GM19239 (cell line): Measurements from ENCODE around the gene MYCBP2.
"Not testable (repeated sequence)": the region's sequence is repeated elsewhere in the genome, so short reads cannot be mapped to it uniquely, and the experiment has no call there.

Experiments used
- DNase-seq: peaks from one replicate; pipeline ENCODE4 v3.0.0; 2011; ENCODE audit warnings: low spot score; ENCODE audit not compliant: insufficient read length
- FAIRE-seq: peaks from 2 replicates; lab custom pipeline; 2011; peaks lifted over from hg19 to GRCh38; lab: Jason Lieb, UNC

MYCBP2 gene

DNA sequence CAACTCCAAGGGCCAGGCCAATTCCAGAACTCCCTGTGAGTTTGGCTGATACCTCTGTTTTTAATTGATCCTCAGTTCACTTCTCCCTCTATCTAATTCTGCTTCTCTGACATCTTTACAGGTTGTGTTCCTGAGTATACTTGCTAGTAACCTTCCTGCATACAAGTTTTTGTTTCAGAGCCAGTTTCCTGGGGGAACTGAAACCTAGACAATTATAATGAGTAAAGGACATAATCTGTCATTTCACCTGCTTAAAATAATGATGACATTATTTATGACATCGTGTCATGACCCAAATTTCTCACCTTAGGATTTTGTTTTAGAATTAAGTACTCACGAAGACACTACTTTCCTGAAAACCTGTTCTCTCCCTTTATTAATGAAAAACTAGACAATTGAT is 12.5 kb upstream of the MYCBP2 start:
- no peak for FAIRE-seq
- DNase-seq, result no peak

DNA sequence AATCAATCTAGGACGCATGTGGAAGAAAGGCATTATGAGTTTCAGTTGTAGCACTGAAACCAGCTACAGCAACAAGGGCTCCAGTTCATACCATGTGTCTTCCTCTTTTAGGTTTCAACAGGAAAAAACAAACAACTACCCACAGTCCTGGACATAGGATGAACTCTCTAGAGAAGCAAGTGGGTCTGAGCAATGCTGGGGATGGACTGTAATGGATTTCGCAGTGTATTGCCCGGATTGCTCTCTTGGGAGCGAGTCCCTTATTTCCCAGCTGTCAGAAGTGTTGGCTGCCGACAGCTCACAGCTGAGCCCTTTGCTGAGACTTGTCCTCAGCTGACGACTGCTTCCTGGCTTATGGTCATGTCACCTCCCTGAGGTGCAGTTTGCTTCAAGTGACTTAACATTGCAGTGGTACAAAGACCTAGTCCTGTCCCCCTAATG is 12.1 kb upstream of the MYCBP2 start:
- DNase-seq (no peak), FAIRE-seq (peak; percentile 98)

DNA sequence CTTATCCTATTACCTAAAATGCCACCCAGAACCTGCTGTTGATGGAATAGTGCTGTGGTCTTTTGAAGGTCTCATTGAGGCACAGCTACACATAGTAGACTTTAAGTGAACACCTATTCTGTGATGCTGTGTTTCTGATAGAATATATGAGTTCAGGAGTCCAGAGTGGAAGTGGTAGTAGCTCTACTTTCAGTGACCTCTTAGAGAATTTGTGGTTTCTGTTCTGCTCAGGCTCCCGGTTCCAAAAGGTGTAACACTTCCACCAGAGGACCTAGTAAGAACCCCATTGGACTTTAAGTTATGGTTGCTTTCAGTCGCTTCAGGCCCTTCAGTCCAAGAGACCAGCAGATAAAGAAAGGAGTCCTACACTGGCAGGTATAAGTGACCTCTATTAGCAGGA is 11.4 kb upstream of the MYCBP2 start:
- DNase-seq (no peak), FAIRE-seq (peak; percentile 95)

DNA sequence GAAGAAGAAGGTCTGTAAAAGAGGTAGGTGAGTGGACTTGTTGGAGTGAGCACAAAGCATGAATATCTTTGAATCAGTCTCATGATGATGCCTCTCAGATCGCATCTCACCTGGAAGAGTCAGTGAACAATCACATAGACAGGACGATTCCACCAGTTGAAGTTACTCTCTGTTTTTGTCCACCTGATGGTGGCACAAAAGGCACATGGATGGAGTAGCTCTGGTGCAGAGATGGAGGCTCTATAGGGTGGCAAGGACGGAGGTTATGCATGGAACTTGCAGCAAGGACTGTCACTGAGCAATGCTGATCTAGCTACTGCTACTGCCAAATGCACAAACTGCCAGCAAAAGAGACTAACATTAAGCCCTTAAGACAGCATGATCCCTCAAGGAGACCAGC is 10.3 kb upstream of the MYCBP2 start:
- no peak for FAIRE-seq
- DNase-seq, result no peak

DNA sequence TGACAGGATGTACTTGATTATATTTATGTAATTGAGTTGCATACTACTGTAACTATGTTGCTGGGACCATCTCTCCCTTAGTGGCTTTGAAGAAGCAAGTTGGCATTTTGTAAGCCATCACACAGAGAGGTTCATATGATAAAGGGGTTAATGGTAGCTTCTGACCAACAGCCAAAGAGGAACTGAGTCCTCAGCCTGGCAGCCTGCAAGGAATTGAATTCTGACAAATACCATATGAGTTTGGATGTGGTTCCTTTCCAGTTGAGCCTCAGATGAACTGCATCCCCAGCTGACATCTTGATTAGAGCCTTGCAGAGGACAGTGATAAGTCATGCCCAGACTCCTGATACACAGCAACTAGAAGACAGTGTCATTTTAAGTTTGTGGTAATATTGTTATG is 8.6 kb upstream of the MYCBP2 start:
- DNase-seq, result no peak
- FAIRE-seq, result no peak

DNA sequence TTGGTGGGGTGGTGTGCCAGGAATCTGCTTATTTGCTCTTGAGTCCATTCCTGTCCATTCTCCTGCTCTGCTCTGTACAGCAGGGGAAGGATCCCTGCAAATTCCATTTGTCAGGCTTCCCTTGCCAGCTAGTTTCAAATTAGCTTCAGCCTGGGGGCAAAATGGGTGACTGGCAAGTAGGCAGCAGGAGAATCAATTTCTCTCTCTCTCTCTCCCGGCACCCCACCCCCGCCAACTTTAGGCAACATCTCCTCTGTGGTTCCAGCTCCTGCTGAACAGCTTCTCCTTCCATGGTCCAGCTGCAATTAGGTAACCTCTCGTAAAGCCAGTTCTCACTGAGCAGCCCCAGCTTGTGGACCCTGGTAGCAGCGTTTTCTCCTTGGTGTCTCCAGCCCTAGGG is 6.7 kb upstream of the MYCBP2 start:
- DNase-seq (no peak), FAIRE-seq (no peak)

DNA sequence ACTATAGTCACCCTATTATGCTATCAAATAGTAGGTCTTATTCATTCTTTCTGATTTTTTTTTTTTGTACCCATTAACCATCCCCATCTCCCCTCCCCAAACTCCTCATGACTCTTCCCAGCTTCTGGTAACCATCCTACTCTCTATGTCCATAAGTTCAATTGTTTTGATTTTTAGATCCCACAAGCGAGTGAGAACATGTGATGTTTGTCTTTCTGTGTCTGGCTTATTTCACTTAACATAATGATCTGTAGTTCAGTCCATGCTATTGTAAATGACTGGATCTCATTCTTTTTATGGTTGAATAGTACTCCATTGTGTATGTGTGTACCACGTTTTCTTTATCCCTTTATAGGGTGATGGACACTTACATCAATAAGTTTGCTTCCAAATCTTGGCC is 4.5 kb upstream of the MYCBP2 start:
- DNase-seq (no peak), FAIRE-seq (peak; percentile 56)

DNA sequence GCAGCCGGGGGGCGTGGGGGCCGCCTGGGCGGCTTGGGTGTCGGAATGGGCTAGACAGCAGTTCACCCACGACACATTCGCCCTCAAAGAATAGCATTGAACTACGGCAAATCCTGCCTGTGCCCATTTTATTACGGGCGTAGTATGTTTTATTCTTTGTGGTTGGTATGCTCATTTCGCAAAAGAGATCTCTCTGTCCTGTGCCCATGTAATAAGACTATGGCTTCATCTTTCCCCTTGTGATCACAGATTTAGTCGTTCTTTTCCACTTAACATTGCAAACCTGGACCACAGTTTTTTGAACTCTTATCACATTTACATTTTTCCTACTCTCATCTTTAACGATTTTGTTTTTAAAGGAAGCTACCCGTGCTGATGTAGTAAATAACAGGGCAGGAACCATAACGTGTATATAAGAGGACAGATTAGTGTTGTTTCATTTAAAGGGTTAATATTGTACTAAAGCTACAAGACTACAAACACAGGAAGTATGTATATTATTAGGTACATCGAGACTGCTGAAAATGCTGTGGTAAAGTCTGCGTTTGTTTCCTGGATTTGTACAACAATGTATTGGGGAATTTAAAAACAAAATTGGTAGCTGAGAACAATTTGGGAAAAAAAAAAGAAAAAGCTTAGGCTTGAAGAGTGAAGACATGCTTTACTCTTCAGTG is 3.2 kb upstream of the MYCBP2 start:
- FAIRE-seq (no peak), DNase-seq (no peak)

DNA sequence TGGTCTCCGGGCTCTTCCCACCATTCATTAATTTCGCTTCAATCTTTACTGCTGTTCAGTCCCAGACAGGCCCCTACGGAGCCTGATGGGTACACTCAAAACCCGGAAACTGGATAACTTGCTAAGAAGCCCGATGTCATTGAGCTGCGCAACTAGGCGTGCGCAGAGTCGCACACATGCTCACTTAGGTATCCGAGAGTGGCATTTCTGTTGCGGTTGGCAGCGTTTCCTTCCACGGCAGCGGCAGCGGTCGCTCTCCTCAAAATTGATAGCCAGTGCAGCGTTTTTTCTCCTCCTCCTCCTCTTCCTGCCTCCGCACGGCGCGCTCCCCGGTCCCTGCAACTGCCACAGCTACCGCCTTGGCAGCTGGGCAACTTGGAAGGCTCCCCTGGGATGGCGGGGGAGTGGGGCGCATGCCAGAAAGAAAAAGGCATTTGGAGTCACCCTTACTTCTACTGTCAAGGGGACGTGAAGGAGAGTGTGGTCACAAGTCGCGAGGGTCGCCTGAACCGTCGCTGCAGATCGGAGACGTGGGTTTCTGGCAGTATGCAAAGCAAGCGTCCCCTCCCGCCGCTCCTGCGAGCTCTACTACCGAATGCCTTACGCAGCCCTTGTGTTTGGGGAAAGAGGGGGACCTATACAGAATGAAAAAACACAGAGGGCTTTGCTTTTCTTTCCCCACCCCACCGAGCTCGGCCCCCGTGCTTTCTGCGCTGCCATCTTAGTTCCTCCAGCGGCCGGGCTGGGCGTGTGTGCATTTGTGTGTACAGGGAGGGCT is 2.4 kb upstream of the MYCBP2 start:
- DNase-seq (peak; percentile 59), FAIRE-seq (peak; percentile 97)

DNA sequence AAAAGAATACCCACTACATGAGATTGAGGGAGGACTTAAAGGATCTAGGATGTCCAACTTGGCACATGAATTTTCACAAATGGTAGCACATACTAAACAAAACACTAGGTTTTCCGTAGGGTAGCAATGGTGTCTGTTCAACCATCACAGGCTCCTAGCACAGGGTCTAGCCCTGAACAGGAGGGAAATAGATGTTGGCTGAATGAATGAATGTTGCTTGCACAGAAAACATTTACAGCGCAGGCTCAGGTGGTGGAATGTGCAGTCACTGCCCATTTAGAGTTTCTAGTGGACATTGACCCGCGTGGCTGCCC is 1.9 kb upstream of the MYCBP2 start:
- no peak for DNase-seq
- FAIRE-seq, result no peak

DNA sequence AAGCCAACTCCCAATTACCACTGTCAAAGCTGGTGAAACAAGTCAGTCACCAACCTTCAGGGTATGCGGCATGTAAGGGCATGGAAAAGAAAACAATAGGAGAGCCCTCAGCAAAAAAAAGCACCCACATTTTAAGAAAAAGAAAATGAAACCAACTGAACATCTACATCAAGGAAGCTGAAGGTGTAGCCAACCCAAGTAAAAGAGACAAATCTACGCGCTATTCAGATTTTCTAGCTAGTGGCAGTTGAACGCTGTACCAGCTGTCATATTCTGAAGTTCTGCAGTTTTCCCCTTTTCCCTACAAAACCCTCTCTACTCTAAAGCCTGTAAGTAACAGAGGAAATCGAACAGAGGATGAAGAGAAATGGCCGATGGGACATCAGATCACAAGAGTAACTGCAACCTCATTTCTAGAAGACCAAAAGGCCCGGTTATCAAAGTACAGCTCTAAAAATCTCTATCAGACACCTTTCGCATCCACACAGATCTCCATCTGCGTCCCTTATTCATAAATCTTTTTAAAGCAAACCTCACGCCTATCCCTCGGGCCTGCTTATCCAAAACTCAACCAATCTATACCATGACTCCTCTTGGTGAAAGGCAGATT is 1.4 kb downstream of the MYCBP2 start:
- DNase-seq (no peak), FAIRE-seq (peak; percentile 85)

DNA sequence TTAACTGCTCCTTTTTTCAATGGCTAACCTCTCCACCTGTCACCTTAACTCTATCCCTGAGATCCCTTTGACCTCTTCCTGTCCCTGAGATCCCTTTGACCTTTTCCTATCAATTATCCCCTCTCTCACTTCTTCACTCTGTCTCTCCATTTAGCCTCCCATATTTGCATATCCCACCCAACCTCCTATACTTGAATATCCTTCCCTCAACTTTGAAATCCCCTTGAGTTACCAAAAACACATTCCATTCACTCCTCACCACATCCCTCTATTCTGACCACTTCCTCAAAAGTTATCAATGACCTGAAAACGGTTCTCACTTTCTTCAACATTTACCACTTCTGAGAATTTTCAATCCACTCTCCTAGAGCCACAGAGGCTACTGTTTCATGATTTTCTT is 3.0 kb downstream of the MYCBP2 start:
- FAIRE-seq (peak; percentile 91), DNase-seq (no peak)

DNA sequence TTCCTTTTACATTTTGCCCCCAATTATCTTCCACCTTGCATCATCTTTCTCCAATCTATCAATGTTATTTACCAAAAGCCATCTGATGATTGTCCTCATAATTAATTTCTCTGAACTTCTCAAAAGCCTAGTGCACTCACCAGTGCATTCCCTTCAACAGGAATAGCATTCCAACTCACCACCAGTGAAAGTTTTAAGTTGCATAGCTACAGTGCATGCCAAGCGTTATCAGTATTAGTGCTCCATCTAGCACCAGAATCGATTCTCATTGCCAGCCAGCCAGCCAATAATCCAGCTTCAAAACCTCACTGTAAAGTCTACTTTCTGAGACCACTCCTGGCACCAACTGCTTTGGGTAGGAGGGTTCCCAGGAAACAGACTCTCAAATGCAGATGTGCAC is 7.4 kb downstream of the MYCBP2 start:
- FAIRE-seq (no peak), DNase-seq (no peak)

DNA sequence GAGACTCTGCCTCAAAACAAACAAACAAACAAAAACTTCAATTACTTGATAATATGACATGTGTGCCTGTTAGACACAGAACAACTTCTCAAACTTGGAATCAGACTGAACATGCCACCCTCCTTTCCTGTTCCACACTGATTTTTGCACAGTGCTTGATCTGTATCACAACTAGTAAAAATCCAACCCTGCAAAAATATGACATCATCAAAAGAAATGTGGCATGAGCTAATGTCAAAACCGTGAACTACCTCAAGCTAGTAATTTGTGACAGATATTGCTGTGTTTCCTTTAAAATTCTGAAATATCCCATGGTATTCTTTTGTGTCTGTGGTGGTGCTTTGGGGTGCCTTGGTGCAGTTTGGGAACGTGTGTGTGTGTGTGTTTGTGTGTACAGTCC is 8.2 kb downstream of the MYCBP2 start:
- FAIRE-seq, result peak; percentile 60

DNA sequence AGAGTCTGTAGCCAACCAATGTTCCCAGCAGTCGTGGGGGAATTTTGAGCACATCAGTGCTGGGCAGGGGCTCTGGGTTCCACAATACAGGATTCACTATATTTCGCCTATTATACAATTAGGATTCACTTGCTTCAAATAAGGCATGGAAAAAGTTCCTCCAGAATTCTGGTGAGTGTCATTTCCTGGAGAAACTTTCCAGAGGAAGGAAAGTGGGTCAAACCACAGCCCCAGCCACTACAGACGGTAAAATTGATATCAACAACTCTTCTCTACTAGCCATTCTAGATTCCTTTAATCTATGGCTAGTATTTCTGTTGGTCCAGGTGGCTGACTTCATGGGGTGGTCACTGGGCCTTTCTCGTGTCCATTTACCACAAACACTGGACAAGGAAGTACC is 10.5 kb downstream of the MYCBP2 start:
- DNase-seq (no peak), FAIRE-seq (peak; percentile 18)

More for the DNA sequence above, 8.2 kb downstream of the MYCBP2 start:
- no peak for DNase-seq

DNA sequence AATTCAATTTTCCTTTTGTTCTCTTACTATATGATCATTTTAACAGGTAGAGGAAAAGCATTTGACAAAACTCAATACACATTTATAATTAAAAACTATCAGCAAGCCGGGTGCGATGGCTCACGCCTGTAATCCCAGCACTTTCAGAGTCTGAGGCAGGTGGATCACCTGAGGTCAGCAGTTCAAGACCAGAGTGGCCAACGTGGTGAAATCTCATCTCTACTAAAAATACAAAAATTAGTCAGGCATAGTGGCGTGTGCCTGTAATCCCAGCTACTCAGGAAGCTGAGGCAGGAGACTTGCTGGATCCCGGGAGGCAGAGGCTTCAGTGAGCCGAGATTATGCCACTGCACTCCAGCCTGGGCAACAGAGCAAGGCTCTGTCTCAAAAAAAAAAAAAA is 11.4 kb downstream of the MYCBP2 start:
- not testable (repeated sequence) for FAIRE-seq, DNase-seq

DNA sequence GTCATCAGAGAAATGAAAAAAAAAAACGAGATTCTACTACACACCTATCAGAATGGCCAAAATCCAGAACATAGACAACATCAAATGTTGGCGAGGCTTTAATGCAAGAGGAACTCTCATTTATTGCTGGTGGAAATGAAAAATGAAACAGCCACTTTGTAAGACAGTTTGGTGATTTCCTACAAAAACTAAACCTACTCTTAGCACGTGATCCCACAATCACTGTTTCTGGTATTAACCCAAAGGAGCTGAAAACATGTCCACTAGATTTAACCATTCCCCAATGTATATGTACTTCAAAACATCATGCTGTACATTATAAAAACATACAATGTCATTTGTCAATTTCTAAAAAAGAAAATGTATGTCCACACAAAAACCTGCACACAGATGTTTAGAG is 13.0 kb downstream of the MYCBP2 start:
- FAIRE-seq, result peak; percentile 73
- DNase-seq, result no peak

DNA sequence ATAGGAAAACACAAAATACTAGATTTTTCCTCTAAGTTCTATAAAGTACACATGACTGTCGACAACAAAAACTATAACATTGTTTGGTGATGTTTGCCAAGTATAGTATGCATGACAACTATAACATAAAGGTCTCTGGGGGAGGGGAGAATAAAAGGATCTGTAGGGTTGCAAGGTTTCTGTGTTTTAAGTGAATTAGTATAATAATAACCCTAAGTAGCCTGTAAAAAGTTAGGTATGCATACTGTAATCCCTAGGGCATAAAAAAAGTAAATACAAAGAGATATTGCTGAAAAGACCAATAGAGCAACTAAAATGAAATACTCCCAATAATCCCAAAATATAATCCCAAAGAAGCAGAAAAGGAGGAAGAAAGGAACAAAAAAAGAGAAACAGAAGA is 14.6 kb downstream of the MYCBP2 start:
- DNase-seq, result no peak
- no peak for FAIRE-seq

DNA sequence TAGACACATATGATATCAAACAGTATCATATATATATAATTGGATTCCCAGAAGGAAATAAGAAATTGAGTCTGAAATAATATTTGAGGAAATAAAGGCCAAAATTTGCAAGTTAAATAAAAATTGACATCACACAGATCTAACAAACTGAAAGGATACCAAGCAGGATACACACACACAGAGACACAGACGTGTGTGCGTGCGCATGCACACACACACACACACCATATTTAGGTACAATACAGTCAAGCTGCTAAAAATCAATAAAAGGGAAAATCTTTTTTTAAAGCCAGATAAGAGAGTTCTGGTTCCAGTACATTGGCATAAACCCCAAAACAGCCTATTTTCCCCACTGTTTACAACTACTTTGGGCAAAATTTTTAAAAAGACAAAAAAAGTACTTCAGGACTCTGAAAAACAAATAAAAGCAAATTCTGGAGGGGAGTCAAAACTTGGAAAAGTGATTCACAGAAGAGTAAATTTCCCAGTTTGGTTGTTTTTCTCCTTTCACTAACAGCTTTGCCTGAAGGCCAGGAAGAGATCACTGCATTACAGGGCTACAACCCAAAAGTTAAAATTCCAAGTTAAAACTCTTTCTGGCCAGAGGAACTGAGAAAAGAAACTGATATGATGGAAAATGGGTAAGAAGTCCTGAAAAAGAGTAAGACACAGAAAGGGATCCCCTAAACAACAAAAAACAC is 16.2 kb downstream of the MYCBP2 start:
- FAIRE-seq (peak; percentile 44), DNase-seq (no peak)

DNA sequence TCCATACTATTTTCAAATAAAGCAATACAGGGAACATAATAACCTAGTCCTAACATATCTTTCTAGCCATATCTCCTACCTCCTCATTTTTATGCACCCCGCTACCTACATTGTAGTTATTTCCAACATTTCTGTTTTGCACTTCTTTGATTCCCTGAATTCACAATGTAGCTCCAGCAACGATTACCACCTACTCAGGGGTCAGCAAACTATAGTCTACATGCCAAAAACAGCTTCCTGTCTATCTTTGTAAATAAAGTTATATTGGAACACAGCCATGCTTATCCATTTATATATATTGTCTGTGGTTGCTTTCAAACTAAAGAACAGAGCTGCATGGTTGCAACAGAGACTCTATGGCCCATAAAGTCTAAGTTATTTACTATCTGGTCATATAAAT is 16.7 kb downstream of the MYCBP2 start:
- no peak for DNase-seq
- FAIRE-seq, result no peak

DNA sequence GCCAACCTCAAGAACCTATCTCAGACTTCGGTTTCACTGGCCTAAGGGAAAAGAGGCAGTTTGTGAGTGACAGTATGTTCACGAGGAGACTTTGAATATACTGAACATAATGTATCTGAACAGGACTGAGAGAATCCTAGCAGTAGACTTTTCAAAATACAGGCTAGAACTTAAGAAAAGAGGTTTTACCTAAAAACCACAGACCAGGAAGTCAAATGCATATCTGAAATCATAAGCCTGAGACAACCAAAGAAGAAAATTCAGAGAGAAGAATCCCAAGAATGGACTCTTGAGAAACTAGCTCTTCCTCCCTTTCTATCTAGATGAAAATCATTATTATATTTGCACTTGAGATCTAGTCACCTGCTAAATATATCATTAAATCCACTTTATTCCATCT is 17.6 kb downstream of the MYCBP2 start:
- peak; percentile 71 for FAIRE-seq
- no peak for DNase-seq
